Rectal smooth muscle tissue (tissue), 1 donor: ENCODE results near the gene TTLL7.

Source experiments
- H3K27ac ChIP-seq: one replicate; pipeline ENCODE4 v1.7.0; 2013; ENCODE audit warnings: low read depth, low read length, inconsistent platforms
- H3K27me3 ChIP-seq: one replicate; pipeline ENCODE4 v1.7.0; 2013; ENCODE audit warnings: low read length; ENCODE audit not compliant: control insufficient read depth, insufficient read depth
- H3K36me3 ChIP-seq: one replicate; pipeline ENCODE4 v1.7.0; 2013; ENCODE audit warnings: low read length; ENCODE audit not compliant: control insufficient read depth, insufficient read depth
- H3K4me1 ChIP-seq: one replicate; pipeline ENCODE4 v1.7.0; 2013; ENCODE audit warnings: low read length; ENCODE audit not compliant: control insufficient read depth, insufficient read depth
- H3K4me3 ChIP-seq: one replicate; pipeline ENCODE4 v1.7.0; 2013; ENCODE audit warnings: low read length
- H3K9ac ChIP-seq: one replicate; pipeline ENCODE4 v1.7.0; 2013; ENCODE audit warnings: low read length

TTLL7 gene

DNA sequence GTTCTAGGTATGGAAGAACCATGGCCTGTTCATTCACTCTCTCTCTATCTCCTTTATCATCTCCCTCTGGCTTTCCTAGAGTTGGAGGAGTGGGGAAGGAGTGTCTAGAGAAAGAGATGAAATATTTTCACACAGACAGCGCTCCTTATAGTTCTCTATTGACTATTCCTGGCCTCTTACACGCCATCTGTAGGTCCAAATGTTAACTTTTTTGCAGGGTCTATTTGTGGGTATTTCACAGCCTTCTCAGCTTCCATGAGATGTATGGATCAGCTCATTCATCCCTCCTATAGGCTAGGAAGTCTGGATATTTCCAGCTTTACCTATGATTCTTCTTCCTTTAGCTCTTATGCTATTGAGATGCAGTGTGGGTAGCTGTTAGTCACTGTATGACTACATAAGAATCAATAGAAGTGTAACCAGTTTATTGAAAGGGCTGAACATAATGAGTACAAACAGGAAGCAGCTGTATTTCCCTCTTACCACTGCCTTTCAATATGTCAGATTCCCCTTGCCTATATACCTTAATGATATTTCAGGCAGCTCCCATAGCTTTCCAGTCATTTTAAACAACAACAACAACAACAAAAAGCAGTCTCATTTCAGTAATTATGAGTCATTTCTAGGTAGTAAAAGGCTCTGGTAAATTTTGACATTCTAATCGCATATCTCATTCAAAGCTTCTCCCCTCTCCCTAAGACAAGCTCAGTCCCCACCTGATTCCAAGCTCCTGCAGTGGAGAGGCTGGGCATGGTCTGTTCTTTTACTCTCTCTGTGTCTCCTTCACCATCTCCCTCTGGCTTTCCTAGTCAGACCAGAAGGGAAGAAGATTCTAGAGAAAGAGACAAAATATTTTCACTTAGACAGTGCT is 149.5 kb downstream of the TTLL7 start:
- H3K36me3 ChIP-seq = no peaks in the 10 kb centered on the region
- H3K4me1 ChIP-seq = no peaks in the 10 kb centered on the region
- no peak overlapping the region for H3K9ac ChIP-seq
- no peaks in the 10 kb centered on the region for H3K27me3 ChIP-seq
- H3K27ac ChIP-seq = no peak overlapping the region
- H3K4me3 ChIP-seq = no peak overlapping the region

DNA sequence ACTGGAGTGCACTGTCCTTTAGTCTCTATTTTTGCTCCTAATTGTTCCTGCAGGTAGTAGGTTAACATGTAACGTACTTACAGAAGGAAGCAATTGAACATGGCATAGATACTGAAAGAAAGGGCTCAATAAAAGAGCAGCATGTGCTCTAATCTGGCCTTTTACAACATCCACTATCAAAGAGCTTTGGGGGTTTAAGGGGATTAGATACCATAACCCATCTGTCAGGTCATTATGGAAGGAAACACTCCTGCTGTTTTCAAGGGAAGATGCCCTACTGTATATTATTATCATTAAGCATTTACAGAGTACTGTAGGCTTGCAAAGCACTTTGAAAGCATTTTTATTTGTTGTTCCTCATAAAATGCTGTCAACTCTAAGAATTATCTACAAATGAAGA is 152.8 kb downstream of the TTLL7 start:
- no peaks in the 10 kb centered on the region for H3K27me3 ChIP-seq
- no peaks in the 10 kb centered on the region for H3K36me3 ChIP-seq
- H3K27ac ChIP-seq = no peak overlapping the region
- H3K4me3 ChIP-seq = no peak overlapping the region
- H3K4me1 ChIP-seq = no peaks in the 10 kb centered on the region
- H3K9ac ChIP-seq = no peak overlapping the region

DNA sequence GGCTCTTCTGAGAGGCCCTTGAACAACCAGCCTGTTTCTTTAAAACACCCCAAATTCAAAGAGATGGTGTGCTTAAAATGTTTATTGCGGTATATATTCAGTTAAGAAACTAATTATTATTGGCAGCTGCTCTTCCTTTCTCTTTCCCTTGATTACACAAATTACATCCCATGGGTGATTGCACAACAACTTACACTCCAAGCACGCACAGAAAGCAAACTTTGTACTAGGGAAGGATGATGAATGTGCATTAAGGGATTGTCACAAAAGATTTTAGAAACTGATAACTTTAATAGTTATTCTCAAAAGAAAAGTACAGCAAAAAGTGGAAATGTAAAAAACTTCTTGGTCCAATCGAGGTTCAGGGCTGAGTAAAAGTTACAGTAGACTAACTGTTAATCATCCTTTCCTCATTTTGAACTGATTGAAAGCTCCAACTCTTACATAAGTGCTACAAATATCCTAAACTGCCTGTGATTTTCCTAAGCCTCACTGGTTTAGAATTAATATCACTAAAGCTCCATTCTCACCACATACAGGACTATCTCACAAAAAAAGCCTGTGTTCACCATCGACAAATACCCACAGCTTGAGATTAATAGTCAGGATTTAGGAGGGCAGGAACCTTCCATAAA is 153.4 kb downstream of the TTLL7 start:
- no peak overlapping the region for H3K27ac ChIP-seq
- no peaks in the 10 kb centered on the region for H3K4me1 ChIP-seq
- no peaks in the 10 kb centered on the region for H3K27me3 ChIP-seq
- H3K36me3 ChIP-seq = no peaks in the 10 kb centered on the region
- H3K9ac ChIP-seq = no peak overlapping the region
- no peak overlapping the region for H3K4me3 ChIP-seq

DNA sequence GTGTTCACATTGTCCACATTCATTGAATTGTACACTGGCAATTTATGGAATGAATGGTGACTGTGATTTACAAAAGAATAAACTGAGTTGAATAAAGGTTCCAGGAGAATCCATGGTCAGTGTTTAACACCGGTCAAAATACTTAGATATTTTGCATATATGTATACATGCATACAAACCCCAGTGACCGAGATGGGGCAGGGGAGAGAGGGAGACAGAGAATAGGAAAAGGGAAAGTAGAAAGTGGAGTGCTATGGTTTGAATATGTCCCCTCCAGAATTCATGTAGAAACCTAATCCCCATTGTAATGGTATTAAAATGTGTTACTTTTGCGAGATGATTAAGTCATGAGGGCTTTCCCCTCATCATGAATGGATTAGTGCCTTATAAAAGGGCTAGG is 154.4 kb downstream of the TTLL7 start:
- H3K27me3 ChIP-seq = no peaks in the 10 kb centered on the region
- no peak overlapping the region for H3K4me3 ChIP-seq
- H3K9ac ChIP-seq = no peak overlapping the region
- no peaks in the 10 kb centered on the region for H3K4me1 ChIP-seq
- no peaks in the 10 kb centered on the region for H3K36me3 ChIP-seq
- no peak overlapping the region for H3K27ac ChIP-seq

DNA sequence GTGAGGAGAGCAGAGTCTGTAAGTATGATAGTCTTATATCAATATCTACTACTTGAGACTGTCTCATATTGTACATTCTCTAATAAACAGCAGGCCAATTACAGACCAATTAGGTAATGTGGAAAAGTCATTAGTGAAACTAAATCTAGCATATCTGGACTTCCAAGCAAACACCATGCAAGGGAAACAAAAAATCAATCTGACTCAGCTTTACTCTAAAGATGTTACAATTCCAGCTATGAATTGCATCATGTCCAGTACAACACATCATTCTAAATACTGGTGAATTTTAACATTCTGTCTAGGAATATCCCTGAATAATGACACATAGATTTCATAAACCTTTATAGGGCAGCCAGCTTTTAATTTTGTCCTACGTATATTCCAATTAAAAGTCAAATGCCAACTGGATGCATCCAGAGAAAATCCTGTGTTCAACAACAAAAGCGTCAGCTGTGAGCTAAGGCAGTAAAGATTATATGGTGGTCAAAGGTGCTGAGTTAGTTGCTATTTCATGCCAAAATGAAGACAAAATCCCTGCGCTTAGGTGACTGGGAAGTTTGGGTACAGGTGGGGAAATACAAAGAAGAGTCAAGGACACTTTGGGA is 159.3 kb downstream of the TTLL7 start:
- Histone ChIP-seq H3K4me1 (no peaks in the 10 kb centered on the region), H3K27ac (no peak overlapping the region), H3K36me3 (no peaks in the 10 kb centered on the region), H3K9ac (no peak overlapping the region), H3K4me3 (no peak overlapping the region), H3K27me3 (no peaks in the 10 kb centered on the region)

DNA sequence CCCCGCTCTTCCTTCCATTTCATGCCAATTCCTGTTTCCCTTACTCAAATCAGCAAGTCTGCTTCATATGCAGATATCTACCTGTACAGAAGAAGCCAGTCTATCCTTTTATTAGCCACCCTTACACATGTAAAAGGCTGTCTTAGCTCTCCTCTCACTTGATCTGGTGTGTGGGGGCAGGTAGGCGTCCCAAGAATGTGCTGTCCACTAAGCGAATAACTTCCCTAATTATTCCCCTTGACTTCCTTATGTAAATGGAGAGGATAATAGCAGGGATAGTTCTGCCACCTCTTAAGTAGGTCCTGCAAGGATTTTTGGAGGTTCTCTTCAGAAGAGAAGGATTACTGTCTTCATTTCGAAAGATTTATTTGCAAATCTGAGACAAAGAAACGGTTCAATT is 160.4 kb downstream of the TTLL7 start:
- H3K27me3 ChIP-seq = no peaks in the 10 kb centered on the region
- H3K9ac ChIP-seq = no peak overlapping the region
- no peaks in the 10 kb centered on the region for H3K36me3 ChIP-seq
- H3K4me3 ChIP-seq = no peak overlapping the region
- H3K4me1 ChIP-seq = no peaks in the 10 kb centered on the region
- H3K27ac ChIP-seq = no peak overlapping the region

DNA sequence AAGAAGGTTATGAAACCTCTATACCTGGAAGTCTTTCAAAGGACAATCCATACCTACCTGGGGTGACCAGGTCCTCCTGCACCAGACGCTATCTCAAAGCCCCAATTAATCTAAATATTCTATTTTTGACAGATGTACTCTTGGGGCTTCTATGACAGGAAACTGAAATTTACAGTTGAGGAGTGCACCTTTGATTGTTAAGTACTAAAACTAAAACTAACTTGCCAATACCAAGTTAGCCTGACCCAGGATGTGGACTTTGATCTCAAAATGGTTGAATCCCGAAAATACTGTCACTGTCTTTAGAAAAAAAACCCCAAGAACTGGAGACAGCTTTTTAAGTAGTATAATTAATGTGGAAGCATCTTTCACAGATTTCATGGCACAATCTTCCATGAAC is 162.4 kb downstream of the TTLL7 start:
- no peaks in the 10 kb centered on the region for H3K27me3 ChIP-seq
- H3K9ac ChIP-seq = no peak overlapping the region
- H3K27ac ChIP-seq = no peak overlapping the region
- no peaks in the 10 kb centered on the region for H3K36me3 ChIP-seq
- H3K4me1 ChIP-seq = no peaks in the 10 kb centered on the region
- H3K4me3 ChIP-seq = no peak overlapping the region

DNA sequence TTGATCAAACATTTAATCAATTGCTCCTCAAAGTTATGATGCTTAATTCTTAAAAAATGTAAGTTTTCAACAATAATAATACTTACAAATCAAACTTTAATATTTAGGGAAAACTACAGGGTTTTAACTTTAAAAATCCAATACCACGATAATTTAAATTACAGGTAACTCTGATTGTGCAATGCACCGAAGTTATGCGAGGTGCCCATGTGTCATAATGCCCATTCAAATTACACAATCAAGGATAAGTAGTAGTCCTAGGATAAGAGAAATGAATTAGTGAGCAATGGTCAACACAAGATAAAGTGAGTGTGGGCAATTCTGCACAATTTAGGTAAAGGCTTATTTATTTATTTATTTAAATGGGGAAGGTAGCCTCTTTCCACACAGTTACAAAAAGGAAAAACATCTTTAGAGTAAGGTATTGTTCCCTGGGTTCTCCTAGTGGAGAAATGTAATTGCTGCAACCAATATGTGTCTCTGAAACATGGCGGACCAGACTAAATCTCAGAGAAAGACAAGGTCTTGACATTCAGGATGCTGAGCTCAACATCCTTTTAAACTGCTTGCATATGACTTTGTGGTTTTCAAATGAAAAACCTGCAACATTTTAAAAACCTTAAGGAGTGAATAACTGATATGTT is 164.2 kb downstream of the TTLL7 start:
- H3K27me3 ChIP-seq = no peaks in the 10 kb centered on the region
- H3K9ac ChIP-seq = no peak overlapping the region
- no peak overlapping the region for H3K4me3 ChIP-seq
- H3K36me3 ChIP-seq = no peaks in the 10 kb centered on the region
- no peaks in the 10 kb centered on the region for H3K4me1 ChIP-seq
- H3K27ac ChIP-seq = no peak overlapping the region

DNA sequence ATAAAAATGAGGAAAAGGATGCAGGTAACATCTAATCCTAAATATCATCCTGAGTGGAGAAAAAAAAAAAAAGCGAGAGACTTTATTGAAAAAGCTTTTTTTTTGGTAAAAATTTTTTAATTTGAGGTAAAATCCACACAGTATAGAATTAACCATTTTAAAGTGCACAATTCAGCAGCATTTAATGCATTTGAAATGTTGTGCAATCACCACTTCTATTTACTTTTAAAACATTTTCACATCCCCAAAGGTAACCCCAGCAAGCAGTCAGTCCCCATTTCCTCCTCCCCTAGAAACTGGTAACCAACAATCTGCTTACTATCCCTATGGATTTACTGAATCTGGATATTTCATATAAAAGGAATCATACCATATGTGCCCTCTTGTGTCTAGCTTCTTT is 166.7 kb downstream of the TTLL7 start:
- Histone ChIP-seq H3K27me3 (no peaks in the 10 kb centered on the region), H3K4me1 (no peaks in the 10 kb centered on the region), H3K36me3 (no peaks in the 10 kb centered on the region), H3K9ac (no peak overlapping the region), H3K4me3 (no peak overlapping the region), H3K27ac (no peak overlapping the region)

DNA sequence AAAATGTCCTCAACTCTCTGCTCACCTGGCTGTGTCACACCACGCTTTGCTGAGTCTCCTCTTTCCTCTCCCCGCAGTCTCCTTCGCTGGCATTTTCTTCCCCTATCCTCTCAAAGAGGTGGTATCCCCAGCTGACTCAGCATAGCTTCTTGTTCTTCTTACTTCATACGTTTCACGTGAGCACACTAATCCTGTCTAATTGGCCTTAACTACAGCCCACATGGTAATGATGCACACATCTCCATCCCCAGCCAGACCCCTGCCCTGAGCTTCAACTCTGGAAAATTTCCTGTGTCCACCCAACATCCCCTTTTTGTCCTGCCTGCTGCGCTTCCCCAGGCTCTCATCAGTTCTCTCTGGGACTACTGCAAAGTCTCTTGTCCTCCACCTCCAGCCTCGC is 169.8 kb downstream of the TTLL7 start:
- Histone ChIP-seq H3K27me3 (no peaks in the 10 kb centered on the region), H3K4me1 (no peaks in the 10 kb centered on the region), H3K9ac (no peak overlapping the region), H3K4me3 (no peak overlapping the region), H3K27ac (no peak overlapping the region), H3K36me3 (no peaks in the 10 kb centered on the region)

DNA sequence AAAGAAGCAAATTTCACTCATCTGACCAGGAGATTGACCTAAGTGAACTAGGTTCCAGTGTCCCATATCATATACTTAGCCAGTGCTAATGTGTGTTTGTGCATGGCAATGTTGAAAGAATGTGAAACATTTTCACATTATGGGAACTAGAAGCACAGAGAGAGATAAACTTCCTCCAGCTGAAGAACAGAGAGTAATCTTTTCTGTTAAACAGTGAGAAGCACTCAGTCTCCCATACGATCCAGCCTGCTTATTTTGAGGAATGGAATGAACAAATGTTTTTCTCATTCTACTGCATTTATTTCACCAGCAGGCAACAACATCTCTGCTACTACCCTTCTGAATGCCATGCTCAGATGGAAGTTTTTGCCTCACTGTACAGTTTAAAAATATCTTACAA is 170.5 kb downstream of the TTLL7 start:
- no peaks in the 10 kb centered on the region for H3K27me3 ChIP-seq
- no peaks in the 10 kb centered on the region for H3K4me1 ChIP-seq
- H3K4me3 ChIP-seq = no peak overlapping the region
- no peaks in the 10 kb centered on the region for H3K36me3 ChIP-seq
- no peak overlapping the region for H3K9ac ChIP-seq
- no peak overlapping the region for H3K27ac ChIP-seq

DNA sequence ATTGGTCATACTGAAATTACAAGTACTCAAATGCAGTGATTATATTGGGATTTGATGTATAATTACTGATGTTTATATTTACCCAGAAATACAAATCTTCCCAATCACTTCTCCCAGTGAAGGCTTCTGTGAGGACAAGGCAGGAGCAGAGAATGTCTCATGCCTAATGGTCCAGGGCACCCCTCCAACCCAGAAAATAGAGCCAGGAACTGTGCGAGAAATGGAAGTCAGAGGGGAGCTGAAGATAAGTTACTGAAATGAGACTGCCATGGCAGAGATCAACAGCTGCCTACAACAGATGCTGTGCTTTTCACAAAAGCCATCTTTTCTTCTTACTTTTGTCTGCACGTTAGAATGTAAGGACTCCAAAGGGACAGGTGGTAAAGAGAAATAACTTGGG is 171.2 kb downstream of the TTLL7 start:
- H3K27me3 ChIP-seq = no peaks in the 10 kb centered on the region
- no peaks in the 10 kb centered on the region for H3K36me3 ChIP-seq
- H3K4me1 ChIP-seq = no peaks in the 10 kb centered on the region
- H3K9ac ChIP-seq = no peak overlapping the region
- no peak overlapping the region for H3K27ac ChIP-seq
- H3K4me3 ChIP-seq = no peak overlapping the region
